Esophagus muscularis mucosa (tissue), 4 donors: ENCODE results near the gene HS6ST1.

Experiments
- EP300 ChIP-seq: sonication (generic); formaldehyde crosslinking; IDR thresholded peaks from one replicate; pipeline ENCODE4 v1.6.1; 2017; ENCODE audit warnings: antibody characterized with exemption
- POLR2A ChIP-seq: fragments of 450-650 bp; IDR thresholded peaks from one replicate; pipeline ENCODE4 v1.6.1; 2017; ENCODE audit warnings: antibody characterized with exemption, moderate library complexity, mild to moderate bottlenecking, low read depth
- TF ChIP-seq, protein P1 (sequence below), 3 experiments: fragments of 200-600 bp in 2 of 3; fragments of 450-650 bp in 1 of 3; sonication (generic) in 2 of 3; IDR thresholded peaks; one replicate each; pipeline ENCODE4 v1.5.1; 2017 to 2019; ENCODE audit warnings: antibody characterized with exemption in 3 of 3, mild to moderate bottlenecking in 2 of 3, moderate library complexity in 1 of 3

DNA sequence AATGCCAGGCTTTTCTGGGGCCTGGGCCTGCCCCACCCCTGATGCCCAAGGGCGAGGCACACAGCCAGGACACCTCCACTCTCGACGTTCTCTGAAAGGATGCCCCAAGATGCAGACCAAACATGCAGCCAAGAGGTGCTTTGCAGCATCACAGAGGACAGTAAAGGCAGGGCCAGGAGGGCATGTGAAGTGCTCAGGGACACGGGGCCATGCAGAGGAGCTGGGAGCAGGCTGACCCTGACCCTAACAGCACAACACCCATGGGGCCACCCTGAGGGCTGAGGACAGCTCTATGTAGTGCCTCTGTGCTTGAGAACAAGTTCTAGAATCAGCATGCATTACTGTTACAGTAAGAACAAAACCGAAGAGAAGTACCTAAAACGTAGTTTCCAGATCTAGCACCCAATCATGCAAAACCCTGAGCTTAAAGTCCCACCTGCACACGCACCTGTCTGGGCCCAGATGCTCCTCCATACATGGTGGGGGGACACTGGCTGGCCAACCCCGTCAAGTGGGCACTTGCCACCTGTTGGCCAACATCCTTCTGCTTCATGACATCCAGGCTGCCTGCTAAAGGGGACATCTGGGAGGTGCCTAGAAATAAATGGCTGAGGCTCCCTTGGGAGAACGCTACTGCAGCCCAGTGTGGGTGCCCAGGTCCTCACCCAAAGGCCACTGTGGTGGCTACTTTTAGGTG, 15.4 kb downstream of the HS6ST1 start:
- TF ChIP-seq, protein P1, sequence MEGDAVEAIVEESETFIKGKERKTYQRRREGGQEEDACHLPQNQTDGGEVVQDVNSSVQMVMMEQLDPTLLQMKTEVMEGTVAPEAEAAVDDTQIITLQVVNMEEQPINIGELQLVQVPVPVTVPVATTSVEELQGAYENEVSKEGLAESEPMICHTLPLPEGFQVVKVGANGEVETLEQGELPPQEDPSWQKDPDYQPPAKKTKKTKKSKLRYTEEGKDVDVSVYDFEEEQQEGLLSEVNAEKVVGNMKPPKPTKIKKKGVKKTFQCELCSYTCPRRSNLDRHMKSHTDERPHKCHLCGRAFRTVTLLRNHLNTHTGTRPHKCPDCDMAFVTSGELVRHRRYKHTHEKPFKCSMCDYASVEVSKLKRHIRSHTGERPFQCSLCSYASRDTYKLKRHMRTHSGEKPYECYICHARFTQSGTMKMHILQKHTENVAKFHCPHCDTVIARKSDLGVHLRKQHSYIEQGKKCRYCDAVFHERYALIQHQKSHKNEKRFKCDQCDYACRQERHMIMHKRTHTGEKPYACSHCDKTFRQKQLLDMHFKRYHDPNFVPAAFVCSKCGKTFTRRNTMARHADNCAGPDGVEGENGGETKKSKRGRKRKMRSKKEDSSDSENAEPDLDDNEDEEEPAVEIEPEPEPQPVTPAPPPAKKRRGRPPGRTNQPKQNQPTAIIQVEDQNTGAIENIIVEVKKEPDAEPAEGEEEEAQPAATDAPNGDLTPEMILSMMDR (IDR thresholded peaks at IDR 0.05) = no peak
- no peak for TF ChIP-seq POLR2A
- no peak for TF ChIP-seq EP300
